Testis (tissue), 2 donors: Measurements from ENCODE around the gene PIGZ.

Experiments
- POLR2A ChIP-seq: fragments of 450-650 bp; IDR thresholded peaks from one replicate; pipeline ENCODE4 v1.6.1; 2017; ENCODE audit warnings: antibody characterized with exemption, mild to moderate bottlenecking, moderate library complexity
- TF ChIP-seq, protein P1 (sequence below), 3 experiments: fragments of 450-650 bp in 2 of 3; fragments of 200-600 bp in 1 of 3; sonication (generic) in 1 of 3; IDR thresholded peaks; one replicate each; pipeline ENCODE4 v1.5.1; 2016 to 2019; ENCODE audit warnings: antibody characterized with exemption in 3 of 3, mild to moderate bottlenecking in 2 of 3, moderate library complexity in 1 of 3

GRCh38 chr3:196965112-196965803, 3.4 kb downstream of the PIGZ start:
- TF ChIP-seq, protein P1, sequence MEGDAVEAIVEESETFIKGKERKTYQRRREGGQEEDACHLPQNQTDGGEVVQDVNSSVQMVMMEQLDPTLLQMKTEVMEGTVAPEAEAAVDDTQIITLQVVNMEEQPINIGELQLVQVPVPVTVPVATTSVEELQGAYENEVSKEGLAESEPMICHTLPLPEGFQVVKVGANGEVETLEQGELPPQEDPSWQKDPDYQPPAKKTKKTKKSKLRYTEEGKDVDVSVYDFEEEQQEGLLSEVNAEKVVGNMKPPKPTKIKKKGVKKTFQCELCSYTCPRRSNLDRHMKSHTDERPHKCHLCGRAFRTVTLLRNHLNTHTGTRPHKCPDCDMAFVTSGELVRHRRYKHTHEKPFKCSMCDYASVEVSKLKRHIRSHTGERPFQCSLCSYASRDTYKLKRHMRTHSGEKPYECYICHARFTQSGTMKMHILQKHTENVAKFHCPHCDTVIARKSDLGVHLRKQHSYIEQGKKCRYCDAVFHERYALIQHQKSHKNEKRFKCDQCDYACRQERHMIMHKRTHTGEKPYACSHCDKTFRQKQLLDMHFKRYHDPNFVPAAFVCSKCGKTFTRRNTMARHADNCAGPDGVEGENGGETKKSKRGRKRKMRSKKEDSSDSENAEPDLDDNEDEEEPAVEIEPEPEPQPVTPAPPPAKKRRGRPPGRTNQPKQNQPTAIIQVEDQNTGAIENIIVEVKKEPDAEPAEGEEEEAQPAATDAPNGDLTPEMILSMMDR (IDR thresholded peaks at IDR 0.05) = no peak
- TF ChIP-seq POLR2A = no peak
